GM03348 (cell line): ENCODE results near the gene ATP6V0C.

Source experiments
- DNase-seq: peaks from one replicate; pipeline ENCODE4 v3.0.0; 2012; ENCODE audit warnings: low spot score

ATP6V0C gene

GRCh38 chr16:2511128-2511800 lies 2.5 kb upstream of the ATP6V0C start:
- peak; percentile 84 for DNase-seq

GRCh38 chr16:2511996-2512734 lies 1.6 kb upstream of the ATP6V0C start:
- DNase-seq = no peak

GRCh38 chr16:2512735-2513404 lies 882 bp upstream of the ATP6V0C start:
- DNase-seq = no peak

- DNase-seq = no peak
These were observed 804 bp downstream of the ATP6V0C start for GRCh38 chr16:2514333-2515179.

GRCh38 chr16:2515180-2515851 lies 1.6 kb downstream of the ATP6V0C start:
- peak; percentile 46 for DNase-seq

- DNase-seq = no peak
These were observed 2.9 kb downstream of the ATP6V0C start for GRCh38 chr16:2516391-2517240.

GRCh38 chr16:2517954-2518605 lies 4.3 kb downstream of the ATP6V0C start:
- no peak for DNase-seq

- DNase-seq = no peak
These were observed 5.3 kb downstream of the ATP6V0C start for GRCh38 chr16:2518823-2519710.

GRCh38 chr16:2519711-2520080 lies 5.9 kb downstream of the ATP6V0C start:
- DNase-seq = no peak

- peak; percentile 96 for DNase-seq
These were observed 6.5 kb downstream of the ATP6V0C start, which contains the start of gene AMDHD2 for GRCh38 chr16:2520097-2520783. AMDHD2 (plus strand) TSS chr16:2520371; CDS start chr16:2520459, 88 bp downstream.

GRCh38 chr16:2520784-2521531 lies 7.2 kb downstream of the ATP6V0C start:
- no peak for DNase-seq

GRCh38 chr16:2523801-2524231 lies 10.1 kb downstream of the ATP6V0C start:
- no peak for DNase-seq

GRCh38 chr16:2524339-2524938 lies 10.7 kb downstream of the ATP6V0C start:
- DNase-seq = no peak

GRCh38 chr16:2526135-2526534 lies 12.4 kb downstream of the ATP6V0C start:
- no peak for DNase-seq

GRCh38 chr16:2527071-2527783 lies 13.5 kb downstream of the ATP6V0C start:
- no peak for DNase-seq

- no peak for DNase-seq
These were observed 14.0 kb downstream of the ATP6V0C start for GRCh38 chr16:2527784-2528100.
